NCI-H2196 (cell line): Measurements from ENCODE around the gene ANP32A.
A peak's percentile ranks its signal among the peaks of the same experiment; 100 is the strongest.
"Not testable (repeated sequence)": the region's sequence is repeated elsewhere in the genome, so short reads cannot be mapped to it uniquely, and the experiment has no call there.

Experiments used
- DNase-seq: peaks from one replicate; lab custom pipeline; 2025; ENCODE audit not compliant: unreplicated experiment; lab: John Stamatoyannopoulos, UW

Gene ANP32A

GRCh38 chr15:68820295-68821189 is at the start of gene ANP32A:
Gene ANP32A, minus strand, starts transcription at chr15:68820895. Its CDS starts 144 bp downstream, at chr15:68820751.
- DNase-seq: peak; percentile 86

DNA sequence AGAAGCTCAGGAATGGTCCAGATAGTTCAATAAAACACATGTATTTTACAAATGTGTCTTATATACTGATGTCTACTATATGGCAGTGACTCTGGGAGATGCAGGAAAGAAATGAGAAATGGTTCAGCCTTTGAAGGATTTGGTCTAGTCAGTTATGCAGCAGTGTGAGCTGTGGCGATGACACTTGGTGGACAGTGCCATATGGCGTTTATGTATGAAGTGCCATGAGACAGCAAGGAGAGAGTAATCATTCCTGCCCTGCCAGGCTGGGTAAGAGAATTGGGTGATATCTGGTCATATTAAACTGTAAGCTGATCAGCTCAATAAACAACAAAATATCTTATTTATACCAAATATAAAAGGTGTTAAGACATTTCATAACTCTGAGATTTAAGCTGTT is 47.6 kb upstream of the ANP32A start:
- no peak for DNase-seq

DNA sequence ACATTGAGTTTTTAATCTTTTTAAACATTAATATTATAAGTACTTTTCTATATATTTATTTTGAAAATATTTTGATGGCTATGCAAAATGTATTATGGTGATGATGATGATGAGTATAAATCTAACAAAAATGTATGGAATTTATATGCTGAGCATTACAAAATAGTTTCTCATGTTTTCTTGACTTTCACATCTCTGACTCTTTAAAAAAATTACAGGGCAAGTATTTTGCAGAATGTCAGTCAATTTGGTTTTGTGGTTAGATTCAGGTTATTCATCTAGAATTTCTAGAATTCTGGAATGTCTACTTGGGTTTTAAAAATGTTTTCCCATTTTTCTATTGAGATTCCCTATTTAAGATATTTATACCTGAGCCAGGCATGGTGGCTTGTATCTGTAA is 41.7 kb upstream of the ANP32A start:
- DNase-seq: no peak

DNA sequence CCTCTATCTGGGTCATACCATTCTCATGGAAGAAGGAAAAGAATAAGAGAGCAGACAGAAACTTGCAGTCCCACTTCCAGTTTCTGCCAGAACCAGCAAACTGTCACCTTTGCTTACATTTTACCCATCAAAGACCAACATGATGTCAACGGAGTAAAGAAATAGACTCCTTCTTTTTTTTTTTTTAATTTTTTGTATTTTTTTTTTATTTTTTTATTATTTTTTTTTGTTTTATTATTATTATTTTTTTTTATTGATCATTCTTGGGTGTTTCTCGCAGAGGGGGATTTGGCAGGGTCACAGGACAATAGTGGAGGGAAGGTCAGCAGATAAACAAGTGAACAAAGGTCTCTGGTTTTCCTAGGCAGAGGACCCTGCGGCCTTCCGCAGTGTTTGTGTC is 38.0 kb upstream of the ANP32A start:
- DNase-seq: not testable (repeated sequence)

DNA sequence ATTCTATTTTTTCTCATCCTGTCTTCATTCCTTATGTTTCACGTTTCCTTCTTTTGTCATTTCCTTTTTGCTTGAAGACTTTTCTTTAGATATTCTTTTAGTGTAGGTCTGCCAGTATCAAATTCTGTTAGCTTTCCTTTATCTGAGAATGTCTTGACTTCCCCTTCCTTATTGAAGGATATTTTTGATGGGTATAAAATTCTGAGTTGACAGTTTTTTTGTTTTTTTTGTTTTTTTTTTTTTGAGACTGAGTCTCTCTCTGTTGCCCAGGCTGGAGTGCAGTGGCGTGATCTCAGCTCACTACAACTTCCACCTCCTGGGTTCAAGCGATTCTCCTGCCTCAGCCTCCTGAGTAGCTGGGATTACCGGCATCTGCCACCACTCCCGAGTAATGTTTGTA is 36.7 kb upstream of the ANP32A start:
- DNase-seq: not testable (repeated sequence)

DNA sequence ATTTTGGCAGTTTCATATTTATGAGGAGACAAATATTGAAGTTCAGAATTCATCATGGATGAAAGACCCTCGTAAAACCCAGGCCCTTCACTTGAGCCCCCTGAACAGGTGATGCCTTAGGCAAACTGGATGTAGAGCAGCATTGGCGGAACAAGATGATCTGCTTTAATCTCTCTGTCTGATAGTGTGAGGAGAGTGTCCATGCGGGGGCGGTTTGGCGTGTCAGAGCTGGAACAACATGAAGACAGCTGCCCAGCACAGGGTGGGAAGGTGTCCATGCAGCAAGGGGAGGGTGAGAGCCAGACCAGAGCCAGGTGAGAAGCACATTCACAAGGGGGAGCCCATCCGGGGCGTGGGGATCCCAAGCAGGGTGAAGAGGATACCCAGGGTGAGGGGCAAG is 31.8 kb upstream of the ANP32A start:
- no peak for DNase-seq

GRCh38 chr15:68851971-68852370 is 31.3 kb upstream of the ANP32A start:
- DNase-seq: no peak

- DNase-seq: no peak
Measured at GRCh38 chr15:68849497-68849896, 28.8 kb upstream of the ANP32A start.

- no peak for DNase-seq
Measured at GRCh38 chr15:68846851-68847439, 26.2 kb upstream of the ANP32A start.

DNA sequence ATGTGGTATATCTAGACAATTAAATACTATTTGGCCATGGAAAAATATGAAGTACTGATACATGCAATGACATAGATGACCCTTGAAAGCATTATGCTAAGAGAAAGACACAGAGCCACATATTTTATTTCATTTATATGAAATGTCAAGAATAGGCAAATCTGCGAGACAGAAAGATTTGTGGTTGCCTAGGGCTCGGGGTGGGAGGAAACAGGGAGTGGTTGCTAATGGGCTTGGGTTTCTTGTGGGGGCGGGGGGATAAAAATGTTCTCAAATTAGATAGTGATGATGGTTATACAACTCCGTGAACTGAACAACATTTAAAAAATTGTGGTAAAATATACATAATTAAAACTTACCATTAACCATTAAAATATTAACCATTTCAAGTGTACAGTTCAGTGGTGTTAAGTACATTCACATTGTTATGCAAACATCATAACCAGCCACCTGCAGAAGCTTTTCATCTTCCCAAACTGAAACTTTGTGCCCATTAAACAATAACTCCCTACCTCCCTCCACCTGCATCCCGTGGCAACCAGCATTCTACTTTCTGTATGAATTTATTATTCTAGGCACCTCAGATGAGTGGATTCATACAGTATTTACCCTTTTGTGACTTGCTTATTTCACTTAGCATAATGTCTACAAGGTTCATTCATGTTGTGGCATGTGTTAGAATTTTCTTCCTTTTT is 24.3 kb upstream of the ANP32A start:
- DNase-seq: no peak

GRCh38 chr15:68843425-68844311 is 23.0 kb upstream of the ANP32A start:
- no peak for DNase-seq

DNA sequence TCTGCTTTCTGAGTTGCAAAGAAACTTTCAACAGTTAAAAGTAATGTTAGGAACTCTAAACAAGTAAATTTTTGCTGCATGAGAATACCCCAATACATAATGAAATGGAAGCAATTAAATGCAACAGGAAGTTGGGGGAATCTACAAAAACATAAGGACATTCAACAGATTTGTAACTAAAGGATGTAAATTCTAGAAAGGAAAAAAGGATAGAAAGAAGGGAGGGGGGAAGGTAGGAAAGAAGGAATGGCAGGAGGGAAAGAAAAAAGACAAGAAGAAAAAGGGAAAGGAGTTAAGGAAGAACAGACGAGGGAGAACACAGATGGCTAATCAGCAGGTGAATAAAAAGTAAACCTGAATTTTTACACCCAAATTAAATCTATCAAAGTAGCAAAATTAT is 22.3 kb upstream of the ANP32A start:
- no peak for DNase-seq

DNA sequence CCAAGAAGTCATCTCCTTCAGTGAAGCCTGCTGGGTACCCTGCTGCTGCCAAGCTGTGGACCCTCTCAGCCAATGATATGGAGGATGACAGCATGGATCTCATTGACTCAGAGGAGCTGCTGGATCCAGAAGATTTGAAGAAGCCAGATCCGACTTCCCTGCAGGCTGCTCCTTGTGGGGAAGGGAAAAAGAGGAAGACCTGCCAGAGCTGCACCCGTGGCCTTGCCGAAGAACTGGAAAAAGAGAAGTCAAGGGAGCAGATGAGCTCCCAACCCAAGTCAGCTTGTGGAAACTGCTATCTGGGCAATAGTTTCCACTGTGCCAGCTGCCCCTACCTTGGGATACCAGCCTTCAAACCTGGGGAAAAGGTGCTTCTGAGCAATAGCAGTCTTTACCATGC is 13.7 kb upstream of the ANP32A start:
- no peak for DNase-seq

- no peak for DNase-seq
Measured at GRCh38 chr15:68833700-68834331, 13.1 kb upstream of the ANP32A start.

DNA sequence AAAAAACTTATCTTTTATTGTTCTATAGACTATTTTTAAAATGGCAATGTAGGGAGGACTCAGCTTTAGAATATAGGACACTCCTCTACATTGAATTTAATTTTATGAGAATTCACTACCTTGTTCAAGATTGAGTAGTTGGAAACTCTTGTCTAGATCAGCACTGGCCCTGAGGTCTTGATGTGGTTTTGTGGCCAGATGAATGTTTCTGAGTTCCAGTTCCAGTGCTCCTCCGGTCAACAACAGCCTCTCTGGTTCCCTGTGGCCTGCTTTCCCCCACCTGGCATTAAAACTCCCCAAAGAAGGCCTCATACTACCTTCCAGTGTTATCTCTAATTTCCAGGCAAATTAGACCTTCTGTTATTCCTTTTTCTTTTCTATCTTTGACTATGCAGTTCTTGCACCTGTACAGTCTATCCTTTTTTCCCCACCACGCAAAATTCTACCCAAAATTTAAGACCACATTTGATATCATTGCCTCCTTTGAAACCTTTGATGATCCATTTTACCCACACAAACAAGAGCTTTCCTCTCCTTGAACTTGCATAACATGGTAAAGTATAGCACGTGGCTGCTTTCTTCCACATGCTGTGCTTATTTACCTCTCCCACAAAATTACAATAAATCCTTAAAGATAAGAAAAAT is 9.6 kb upstream of the ANP32A start:
- no peak for DNase-seq

GRCh38 chr15:68829068-68829467 is 8.4 kb upstream of the ANP32A start:
- no peak for DNase-seq

DNA sequence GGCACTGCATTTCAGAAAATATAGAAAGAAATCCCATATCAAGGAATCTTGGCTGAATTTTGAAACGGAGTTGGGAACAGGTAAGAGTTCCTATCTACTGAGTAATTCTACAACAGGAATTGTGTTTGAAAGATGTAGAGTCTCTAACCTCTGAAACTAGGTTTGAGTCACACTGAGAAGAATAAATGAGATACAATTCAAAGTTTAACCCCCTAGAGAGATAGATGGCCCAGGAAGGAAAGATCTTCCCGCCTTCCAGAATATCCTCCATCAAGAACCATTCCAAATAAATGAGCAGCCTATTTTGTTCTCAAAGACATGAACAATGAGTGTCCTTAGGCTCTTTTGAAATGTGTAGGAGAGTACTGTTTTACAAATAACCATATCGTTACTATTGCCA is 2.9 kb upstream of the ANP32A start:
- no peak for DNase-seq

- no peak for DNase-seq
Measured at GRCh38 chr15:68822818-68823217, 2.1 kb upstream of the ANP32A start.

- DNase-seq: no peak
Measured at GRCh38 chr15:68821841-68822381, 1.2 kb upstream of the ANP32A start.
